Stimulated activated CD8-positive, alpha-beta memory T cell treated with anti-CD3 and anti-CD28 coated beads, Interleukin-7, amount 100 ng/mL, for 1 hour (primary cell): ENCODE data around the gene ACVR1B.

Experiments
- DNase-seq, 2 donors: peaks; one replicate each; pipeline ENCODE4 v3.0.0-alpha.2; 2020; ENCODE audit warnings: low read depth in 2 of 2

The ACVR1B gene

GRCh38 chr12:51942501-51943000 lies 8.9 kb upstream of the ACVR1B start:
- no peak for DNase-seq

GRCh38 chr12:51943346-51943745 lies 8.2 kb upstream of the ACVR1B start:
- DNase-seq = no peak

- DNase-seq = no peak
Observed at GRCh38 chr12:51944608-51945233, 6.8 kb upstream of the ACVR1B start.

- DNase-seq = no peak
Observed at GRCh38 chr12:51947246-51947996, 4.1 kb upstream of the ACVR1B start.

- no peak for DNase-seq
Observed at GRCh38 chr12:51948066-51948465, 3.4 kb upstream of the ACVR1B start.

- no peak for DNase-seq
Observed at GRCh38 chr12:51949342-51950030, 2.0 kb upstream of the ACVR1B start.

GRCh38 chr12:51950682-51951198 lies 759 bp upstream of the ACVR1B start:
- no peak for DNase-seq

GRCh38 chr12:51951843-51952722 lies 584 bp downstream of the ACVR1B start:
- no peak for DNase-seq

GRCh38 chr12:51953089-51953488 lies 1.6 kb downstream of the ACVR1B start:
- DNase-seq = no peak

GRCh38 chr12:51953864-51954263 lies 2.4 kb downstream of the ACVR1B start:
- DNase-seq = no peak

- DNase-seq = no peak
Observed at GRCh38 chr12:51954561-51955361, 3.3 kb downstream of the ACVR1B start.

- DNase-seq = no peak
Observed at GRCh38 chr12:51955702-51956101, 4.2 kb downstream of the ACVR1B start.

GRCh38 chr12:51958542-51958941 lies 7.0 kb downstream of the ACVR1B start:
- DNase-seq = no peak

- no peak for DNase-seq
Observed at GRCh38 chr12:51959211-51959610, 7.7 kb downstream of the ACVR1B start.

GRCh38 chr12:51959921-51960320 lies 8.4 kb downstream of the ACVR1B start:
- no peak for DNase-seq

GRCh38 chr12:51960488-51960887 lies 9.0 kb downstream of the ACVR1B start:
- DNase-seq = no peak

- DNase-seq = no peak
Observed at GRCh38 chr12:51960890-51961289, 9.4 kb downstream of the ACVR1B start.

GRCh38 chr12:51961834-51962233 lies 10.3 kb downstream of the ACVR1B start:
- DNase-seq = no peak

GRCh38 chr12:51962737-51963136 lies 11.2 kb downstream of the ACVR1B start:
- no peak for DNase-seq

GRCh38 chr12:51963477-51963876 lies 12.0 kb downstream of the ACVR1B start:
- DNase-seq = no peak

- DNase-seq = no peak
Observed at GRCh38 chr12:51969643-51970042, 18.1 kb downstream of the ACVR1B start.
